Lower lobe of right lung (tissue), 2 donors: Measurements from ENCODE around the gene HSD17B14. TPM values are rescaled to one million over a fixed set of nuclear protein-coding genes. Genes with fewer than 3 reads are reported as not detected.
"Not testable (repeated sequence)": the region's sequence is repeated elsewhere in the genome, so short reads cannot be mapped to it uniquely, and the experiment has no call there.

ENCODE experiments used
- ATAC-seq, 2 donors: fragments of 200-7000 bp; cut with Tn5 transposase; one replicate each; pipeline ENCODE4 v1.9.1; 2020 to 2022; ENCODE audit warnings: mild to moderate bottlenecking in 2 of 2, moderate library complexity in 2 of 2
- DNase-seq: peaks from one replicate; pipeline ENCODE4 v3.0.0-alpha.2; 2020
- H3K27ac ChIP-seq: fragments of 200-600 bp; one replicate; pipeline ENCODE4 v1.8.0; 2022
- H3K27me3 ChIP-seq: fragments of 200-600 bp; one replicate; pipeline ENCODE4 v1.8.0; 2022; ENCODE audit warnings: low read depth
- H3K36me3 ChIP-seq: fragments of 200-600 bp; one replicate; pipeline ENCODE4 v1.8.0; 2022; ENCODE audit warnings: mild to moderate bottlenecking
- H3K4me1 ChIP-seq: fragments of 200-600 bp; one replicate; pipeline ENCODE4 v1.8.0; 2022
- H3K4me3 ChIP-seq: fragments of 200-600 bp; one replicate; pipeline ENCODE4 v1.8.0; 2022; ENCODE audit warnings: mild to moderate bottlenecking
- H3K9me3 ChIP-seq: fragments of 200-600 bp; one replicate; pipeline ENCODE4 v1.8.0; 2022
- intact Hi-C: fragments of 100-400 bp; cut with DNase I; formaldehyde crosslinking; loops from one replicate; pipeline ENCODE4 v1.11.0; 2022
- total RNA-seq: library from RNA; stranded (reverse); fragmentation: NEBNext Ultra II Directional; extraction: Animal tissue kit (Norgen Biotek cat#: 25700); gene quantifications from one replicate; pipeline ENCODE4 v1.2.1, GENCODE V29; 2021
- TF ChIP-seq, protein P1 (sequence below): fragments of 200-600 bp; IDR thresholded peaks from one replicate; pipeline ENCODE4 v1.8.0; 2022; ENCODE audit warnings: antibody characterized with exemption, mild to moderate bottlenecking
- donor health status: DM: no; HTN: yes; CAD: no; lungs with severe emphysema.

Gene HSD17B14
- total RNA-seq, 1 donor from 2014 or later, result 22.7 TPM

DNA sequence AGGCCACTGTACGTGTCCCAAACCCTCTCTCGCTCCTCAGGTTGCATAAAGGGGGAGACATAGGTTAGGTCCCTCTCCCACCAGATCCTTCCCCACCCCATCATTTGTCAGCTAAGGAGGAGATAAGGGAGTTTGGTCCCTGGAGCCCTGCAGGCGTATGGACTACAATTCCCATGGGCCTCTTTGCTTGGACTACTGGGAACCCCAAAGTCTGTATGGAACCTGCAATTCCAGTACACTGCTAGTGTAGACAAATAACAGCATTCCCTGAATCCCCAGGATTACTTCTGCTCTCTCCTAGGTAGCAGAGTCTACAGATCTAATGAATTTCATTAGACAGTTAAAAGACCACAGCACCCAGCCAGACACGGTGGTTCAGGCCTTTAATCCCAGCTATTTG, 16.0 kb upstream of the HSD17B14 start:
- TF ChIP-seq, protein P1, sequence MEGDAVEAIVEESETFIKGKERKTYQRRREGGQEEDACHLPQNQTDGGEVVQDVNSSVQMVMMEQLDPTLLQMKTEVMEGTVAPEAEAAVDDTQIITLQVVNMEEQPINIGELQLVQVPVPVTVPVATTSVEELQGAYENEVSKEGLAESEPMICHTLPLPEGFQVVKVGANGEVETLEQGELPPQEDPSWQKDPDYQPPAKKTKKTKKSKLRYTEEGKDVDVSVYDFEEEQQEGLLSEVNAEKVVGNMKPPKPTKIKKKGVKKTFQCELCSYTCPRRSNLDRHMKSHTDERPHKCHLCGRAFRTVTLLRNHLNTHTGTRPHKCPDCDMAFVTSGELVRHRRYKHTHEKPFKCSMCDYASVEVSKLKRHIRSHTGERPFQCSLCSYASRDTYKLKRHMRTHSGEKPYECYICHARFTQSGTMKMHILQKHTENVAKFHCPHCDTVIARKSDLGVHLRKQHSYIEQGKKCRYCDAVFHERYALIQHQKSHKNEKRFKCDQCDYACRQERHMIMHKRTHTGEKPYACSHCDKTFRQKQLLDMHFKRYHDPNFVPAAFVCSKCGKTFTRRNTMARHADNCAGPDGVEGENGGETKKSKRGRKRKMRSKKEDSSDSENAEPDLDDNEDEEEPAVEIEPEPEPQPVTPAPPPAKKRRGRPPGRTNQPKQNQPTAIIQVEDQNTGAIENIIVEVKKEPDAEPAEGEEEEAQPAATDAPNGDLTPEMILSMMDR, result no peak
- ATAC-seq (no peak), DNase-seq (no peak)
- no peaks in the 10 kb centered on the region for H3K27me3 ChIP-seq
- intact Hi-C loops, result no loop called here
- no peak overlapping the region for H3K4me3 ChIP-seq
- no peak overlapping the region for H3K27ac ChIP-seq
- H3K36me3 ChIP-seq, result peaks cover 11% of the 10 kb centered on the region
- no peaks in the 10 kb centered on the region for H3K9me3 ChIP-seq
- no peaks in the 10 kb centered on the region for H3K4me1 ChIP-seq

DNA sequence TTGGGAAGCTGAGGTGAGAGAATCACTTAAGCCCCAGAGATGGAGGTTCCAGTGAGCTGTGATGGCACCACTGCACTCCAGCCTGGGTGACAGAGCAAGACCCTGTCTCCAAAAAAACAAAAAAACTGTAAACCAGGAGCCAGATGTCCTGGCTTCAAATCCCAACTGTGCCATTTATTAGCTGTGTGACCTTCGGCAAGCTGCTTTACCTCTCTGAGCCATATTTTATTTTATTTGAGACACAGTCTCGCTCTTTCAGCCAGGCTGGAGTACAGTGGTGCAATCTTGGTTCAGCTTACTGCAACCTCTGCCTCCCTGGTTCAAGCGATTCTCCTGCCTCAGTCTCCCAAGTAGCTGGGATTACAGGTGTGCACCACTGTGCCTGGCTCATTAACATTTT, 10.4 kb upstream of the HSD17B14 start:
- H3K4me3 ChIP-seq, ATAC-seq, H3K27me3 ChIP-seq, H3K4me1 ChIP-seq, H3K27ac ChIP-seq, intact Hi-C loops, DNase-seq, H3K9me3 ChIP-seq: not testable (repeated sequence)
- peaks cover 26% of the 10 kb centered on the region for H3K36me3 ChIP-seq

DNA sequence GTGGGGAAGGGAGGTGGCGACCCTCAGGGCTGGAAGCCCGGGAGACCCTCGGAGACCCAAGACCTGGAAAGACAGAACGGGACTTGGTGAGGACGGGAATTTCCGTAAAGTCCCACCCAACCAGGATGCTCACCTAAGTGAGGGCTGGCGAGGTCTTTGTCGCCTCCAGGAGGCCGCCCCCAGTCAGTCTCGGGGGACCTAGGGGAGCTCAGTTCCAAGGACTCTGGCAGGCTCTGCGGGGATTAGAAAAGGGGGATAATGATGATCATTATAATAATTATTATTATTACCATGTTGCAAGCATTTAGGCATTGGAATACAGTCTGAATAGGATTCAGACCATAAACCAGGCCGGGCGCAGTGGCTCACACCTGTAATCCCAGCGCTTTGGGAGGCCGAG, 9.1 kb upstream of the HSD17B14 start:
- H3K27ac ChIP-seq, result no peak overlapping the region
- ATAC-seq (no peak), DNase-seq (no peak)
- H3K4me1 ChIP-seq, result no peaks in the 10 kb centered on the region
- no peaks in the 10 kb centered on the region for H3K9me3 ChIP-seq
- intact Hi-C loops, result no loop called here
- H3K4me3 ChIP-seq, result no peak overlapping the region
- TF ChIP-seq, protein P1, result no peak
- H3K27me3 ChIP-seq, result no peaks in the 10 kb centered on the region
- H3K36me3 ChIP-seq, result peaks cover 18% of the 10 kb centered on the region

DNA sequence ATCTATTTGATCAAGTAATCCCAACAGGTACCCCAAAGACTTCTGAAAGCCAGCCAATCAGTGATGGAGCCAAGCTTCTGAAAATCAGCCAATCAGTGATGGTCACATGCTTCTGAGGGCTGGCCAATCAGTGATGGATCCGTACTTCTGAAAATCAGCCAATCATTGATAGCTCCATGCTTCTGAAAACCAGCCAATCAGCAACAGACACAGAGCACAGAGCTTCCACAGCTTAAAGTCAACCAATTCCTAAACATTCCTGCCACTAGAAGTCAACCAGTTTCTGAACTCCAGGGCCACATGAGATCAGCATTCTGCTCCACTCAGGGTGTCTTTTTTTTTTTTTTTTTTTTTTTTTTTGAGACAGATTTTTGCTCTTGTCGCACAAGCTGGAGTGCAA, 8.2 kb upstream of the HSD17B14 start:
- Histone ChIP-seq H3K36me3 (peaks cover 18% of the 10 kb centered on the region), H3K27me3 (no peaks in the 10 kb centered on the region), H3K4me1 (no peaks in the 10 kb centered on the region), H3K4me3 (no peak overlapping the region), H3K27ac (no peak overlapping the region), H3K9me3 (no peaks in the 10 kb centered on the region)
- TF ChIP-seq, protein P1, result no peak
- ATAC-seq (no peak), DNase-seq (no peak)
- intact Hi-C loops, result loop anchor here (5.0 kb wide), 1 partner anchor 57 kb away; no protein-coding TSS in a partner anchor

DNA sequence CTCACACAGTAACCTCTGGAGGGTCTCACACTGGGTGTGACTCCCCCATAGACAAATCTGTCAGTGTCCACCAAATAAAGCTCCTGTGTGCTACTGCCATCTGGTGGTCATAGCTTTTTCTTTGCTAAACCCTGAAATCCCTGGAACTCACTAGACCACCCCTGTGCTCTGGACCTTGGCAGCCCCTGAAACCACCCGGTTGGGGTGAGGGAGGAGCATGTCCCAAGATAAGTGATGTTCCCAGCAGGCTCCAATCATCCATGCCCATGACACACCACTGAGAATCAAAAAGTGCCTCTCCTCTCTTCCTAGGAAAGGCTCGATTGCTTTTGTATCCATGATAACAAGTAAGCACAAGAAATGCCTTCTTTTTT, 6.5 kb upstream of the HSD17B14 start:
- H3K9me3 ChIP-seq, result no peaks in the 10 kb centered on the region
- H3K4me3 ChIP-seq, result no peak overlapping the region
- H3K36me3 ChIP-seq, result peaks cover 18% of the 10 kb centered on the region
- DNase-seq (no peak), ATAC-seq (peak; percentile 75 to 78)
- no peaks in the 10 kb centered on the region for H3K4me1 ChIP-seq
- no peaks in the 10 kb centered on the region for H3K27me3 ChIP-seq
- TF ChIP-seq, protein P1, result peak; percentile 81
- intact Hi-C loops, result loop anchor here (5.0 kb wide), 1 partner anchor 55 kb away; no protein-coding TSS in a partner anchor
- no peak overlapping the region for H3K27ac ChIP-seq

DNA sequence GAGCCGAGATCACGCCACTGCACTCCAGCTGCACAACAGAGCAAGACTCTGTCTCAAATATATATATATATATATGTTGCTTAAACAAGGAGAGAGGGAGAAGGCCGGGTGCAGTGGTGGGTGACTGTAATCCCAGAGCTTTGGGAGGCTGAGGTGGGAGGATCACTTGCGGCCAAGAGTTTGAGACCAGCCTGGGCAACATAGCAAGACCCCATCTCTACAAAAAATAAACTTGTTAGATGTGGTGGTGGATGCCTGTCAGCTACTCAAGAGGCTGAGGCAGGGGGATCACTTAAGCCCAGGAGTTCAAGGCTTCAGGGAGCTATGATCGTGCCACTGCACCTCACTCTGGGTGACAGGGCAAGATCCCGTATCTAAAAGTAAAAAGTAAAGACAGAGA, 5.3 kb upstream of the HSD17B14 start:
- intact Hi-C loops, result loop anchor here (5.0 kb wide), 1 partner anchor 54 kb away; no protein-coding TSS in a partner anchor

More for the DNA sequence above, 5.3 kb upstream of the HSD17B14 start:
- ATAC-seq (no peak), DNase-seq (no peak)
- H3K4me1 ChIP-seq, result peaks cover 7% of the 10 kb centered on the region
- no peaks in the 10 kb centered on the region for H3K9me3 ChIP-seq
- H3K4me3 ChIP-seq, result no peak overlapping the region
- H3K27ac ChIP-seq, result peak overlapping the region; percentile 21
- H3K27me3 ChIP-seq, result no peaks in the 10 kb centered on the region
- peaks cover 7% of the 10 kb centered on the region for H3K36me3 ChIP-seq
- TF ChIP-seq, protein P1, result no peak
